Measurements from ENCODE around the gene TPSD1. TPM values are rescaled to one million over a fixed set of nuclear protein-coding genes. Genes with fewer than 3 reads are reported as not detected.

Gene TPSD1
- total and polyA plus RNA-seq, 9 of the 15 experiments (the other 6 are each of a cell fraction or from before 2014, with no cell fraction given): not detected

DNA sequence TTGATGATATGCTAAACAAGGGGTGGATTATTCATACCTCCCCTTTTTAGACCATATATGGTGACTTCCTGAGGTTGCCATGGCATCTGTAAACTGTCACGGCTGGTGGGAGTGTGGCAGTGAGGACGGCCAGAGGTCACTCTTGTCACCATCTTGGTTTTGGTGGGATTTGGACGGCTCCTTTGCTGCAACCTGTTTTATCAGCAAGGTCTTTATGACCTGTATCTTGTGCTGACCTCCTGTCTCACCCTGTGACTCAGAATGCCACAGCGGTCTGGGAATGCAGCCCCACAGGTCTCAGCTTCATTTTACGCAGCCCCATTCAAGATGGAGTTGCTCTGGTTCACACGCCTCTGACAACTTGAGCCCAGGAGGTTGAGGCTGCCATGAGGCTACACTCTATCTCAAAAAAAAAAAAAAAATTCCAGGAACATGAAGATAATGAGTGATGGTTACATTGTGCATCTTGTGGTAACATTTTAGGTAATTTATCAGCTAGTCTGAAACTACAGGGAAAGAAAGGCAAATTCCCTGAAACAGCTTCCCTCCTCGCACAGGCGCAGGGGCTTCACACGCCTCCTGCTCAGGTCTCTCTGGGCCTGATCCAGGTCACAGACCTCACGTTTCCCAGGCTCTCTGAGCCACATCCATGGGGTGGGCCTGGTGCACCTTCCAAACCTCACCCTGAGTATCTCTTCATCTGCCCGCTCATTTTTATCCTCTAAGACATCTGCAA lies 38.2 kb downstream of the TPSD1 start (continued):
- TF ChIP-seq CCNT2 (IDR thresholded peaks at IDR 0.05; ENCODE audit: borderline replicate concordance, extremely low read depth, insufficient read length, low read depth, low read length) (no peak), CBFA2T2 (conservative IDR thresholded peaks at IDR 0.05) (peak; percentile 27; the same call in 1 of the 2 replicates), ARNT (IDR thresholded peaks at IDR 0.05) (no peak), CREB1 (IDR thresholded peaks at IDR 0.05) (no peak), CREB1 (CRISPR knock-in tag; IDR thresholded peaks at IDR 0.05) (no peak), JUND (IDR thresholded peaks at IDR 0.05; ENCODE audit: borderline replicate concordance, low read depth, low read length) (peak; percentile 70), JUND (tag; IDR thresholded peaks at IDR 0.05; ENCODE audit: borderline replicate concordance, low read depth, low read length) (peak; percentile 85; the same call in 2 of the 3 replicates), MCM7 (IDR thresholded peaks at IDR 0.05) (no peak), EWSR1 (IDR thresholded peaks at IDR 0.05; ENCODE audit: borderline replicate concordance, low read depth, partially characterized antibody) (no peak), SETDB1 (IDR thresholded peaks at IDR 0.05; ENCODE audit: low read length) (no peak), ETV6 (IDR thresholded peaks at IDR 0.05; ENCODE audit: borderline replicate concordance in 1 of 2, low read depth in 2 of 2, low read length in 1 of 2) (no peak), ETV6 (CRISPR knock-in tag; IDR thresholded peaks at IDR 0.05; ENCODE audit: borderline replicate concordance) (no peak), TOE1 (IDR thresholded peaks at IDR 0.05; ENCODE audit: borderline replicate concordance) (no peak), TOE1 (CRISPR knock-in tag; IDR thresholded peaks at IDR 0.05; ENCODE audit: borderline replicate concordance, low read depth) (no peak), KLF10 (CRISPR knock-in tag; IDR thresholded peaks at IDR 0.05) (peak; percentile 85; the same call in 1 of the 2 replicates), SMAD4 (CRISPR knock-in tag; conservative IDR thresholded peaks at IDR 0.05) (peak; percentile 99)
- TF ChIP-seq, protein P1, sequence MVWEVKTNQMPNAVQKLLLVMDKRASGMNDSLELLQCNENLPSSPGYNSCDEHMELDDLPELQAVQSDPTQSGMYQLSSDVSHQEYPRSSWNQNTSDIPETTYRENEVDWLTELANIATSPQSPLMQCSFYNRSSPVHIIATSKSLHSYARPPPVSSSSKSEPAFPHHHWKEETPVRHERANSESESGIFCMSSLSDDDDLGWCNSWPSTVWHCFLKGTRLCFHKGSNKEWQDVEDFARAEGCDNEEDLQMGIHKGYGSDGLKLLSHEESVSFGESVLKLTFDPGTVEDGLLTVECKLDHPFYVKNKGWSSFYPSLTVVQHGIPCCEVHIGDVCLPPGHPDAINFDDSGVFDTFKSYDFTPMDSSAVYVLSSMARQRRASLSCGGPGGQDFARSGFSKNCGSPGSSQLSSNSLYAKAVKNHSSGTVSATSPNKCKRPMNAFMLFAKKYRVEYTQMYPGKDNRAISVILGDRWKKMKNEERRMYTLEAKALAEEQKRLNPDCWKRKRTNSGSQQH (CRISPR knock-in tag; IDR thresholded peaks at IDR 0.05): peak; percentile 97
- TF ChIP-seq, protein P2, sequence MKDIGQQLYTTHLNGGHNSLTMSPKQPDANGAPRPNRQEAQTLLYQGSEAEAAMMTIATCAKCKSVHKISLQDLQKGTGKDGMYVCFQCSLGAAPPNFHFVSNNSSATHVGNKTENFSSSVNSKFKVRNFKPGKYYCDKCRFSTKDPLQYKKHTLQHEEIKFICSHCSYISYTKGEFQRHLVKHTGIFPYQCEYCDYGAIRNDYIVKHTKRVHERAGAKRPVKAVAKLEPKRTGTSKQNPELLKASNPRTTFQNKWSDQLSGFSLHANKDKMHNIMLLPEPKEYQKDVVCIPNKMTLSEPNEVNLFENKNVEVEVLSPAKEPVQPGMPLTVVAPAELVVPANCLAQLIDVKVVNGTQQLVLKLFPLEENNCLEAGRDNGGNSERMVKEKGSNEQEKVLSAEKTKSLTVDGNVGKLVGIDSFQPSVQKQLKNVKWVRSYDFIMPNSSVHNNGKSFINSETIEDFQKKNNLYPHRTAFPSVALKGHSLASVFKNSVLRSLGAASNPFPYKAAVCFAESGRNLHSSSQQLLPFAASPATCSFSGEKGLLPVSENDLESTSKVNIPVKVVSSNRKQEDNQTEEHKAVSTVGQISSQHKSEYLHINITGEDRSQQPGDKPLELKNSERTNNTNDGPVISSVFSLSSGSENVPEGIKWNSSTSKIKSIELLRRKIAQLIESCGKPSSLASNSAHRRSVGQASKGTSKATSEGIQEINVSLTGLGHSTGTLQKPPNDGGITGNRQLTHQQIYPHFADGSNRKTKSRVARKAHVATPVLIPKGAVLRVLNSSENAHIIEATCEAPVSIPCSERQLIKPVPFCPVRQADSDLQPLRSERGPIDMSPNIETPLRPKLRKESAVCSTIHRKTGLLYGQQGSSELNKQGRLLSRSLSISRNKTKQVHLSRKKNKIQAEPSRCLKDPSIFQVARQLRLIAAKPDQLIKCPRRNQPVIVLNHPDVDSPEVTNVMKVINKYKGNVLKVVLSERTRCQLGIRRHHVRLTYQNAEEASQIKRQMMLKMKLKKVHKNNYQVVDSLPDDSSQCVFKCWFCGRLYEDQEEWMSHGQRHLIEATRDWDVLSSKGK (CRISPR knock-in tag; IDR thresholded peaks at IDR 0.05): no peak
- TF ChIP-seq, protein P3, sequence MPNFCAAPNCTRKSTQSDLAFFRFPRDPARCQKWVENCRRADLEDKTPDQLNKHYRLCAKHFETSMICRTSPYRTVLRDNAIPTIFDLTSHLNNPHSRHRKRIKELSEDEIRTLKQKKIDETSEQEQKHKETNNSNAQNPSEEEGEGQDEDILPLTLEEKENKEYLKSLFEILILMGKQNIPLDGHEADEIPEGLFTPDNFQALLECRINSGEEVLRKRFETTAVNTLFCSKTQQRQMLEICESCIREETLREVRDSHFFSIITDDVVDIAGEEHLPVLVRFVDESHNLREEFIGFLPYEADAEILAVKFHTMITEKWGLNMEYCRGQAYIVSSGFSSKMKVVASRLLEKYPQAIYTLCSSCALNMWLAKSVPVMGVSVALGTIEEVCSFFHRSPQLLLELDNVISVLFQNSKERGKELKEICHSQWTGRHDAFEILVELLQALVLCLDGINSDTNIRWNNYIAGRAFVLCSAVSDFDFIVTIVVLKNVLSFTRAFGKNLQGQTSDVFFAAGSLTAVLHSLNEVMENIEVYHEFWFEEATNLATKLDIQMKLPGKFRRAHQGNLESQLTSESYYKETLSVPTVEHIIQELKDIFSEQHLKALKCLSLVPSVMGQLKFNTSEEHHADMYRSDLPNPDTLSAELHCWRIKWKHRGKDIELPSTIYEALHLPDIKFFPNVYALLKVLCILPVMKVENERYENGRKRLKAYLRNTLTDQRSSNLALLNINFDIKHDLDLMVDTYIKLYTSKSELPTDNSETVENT (CRISPR knock-in tag; IDR thresholded peaks at IDR 0.05): no peak
- TF ChIP-seq, protein P4, sequence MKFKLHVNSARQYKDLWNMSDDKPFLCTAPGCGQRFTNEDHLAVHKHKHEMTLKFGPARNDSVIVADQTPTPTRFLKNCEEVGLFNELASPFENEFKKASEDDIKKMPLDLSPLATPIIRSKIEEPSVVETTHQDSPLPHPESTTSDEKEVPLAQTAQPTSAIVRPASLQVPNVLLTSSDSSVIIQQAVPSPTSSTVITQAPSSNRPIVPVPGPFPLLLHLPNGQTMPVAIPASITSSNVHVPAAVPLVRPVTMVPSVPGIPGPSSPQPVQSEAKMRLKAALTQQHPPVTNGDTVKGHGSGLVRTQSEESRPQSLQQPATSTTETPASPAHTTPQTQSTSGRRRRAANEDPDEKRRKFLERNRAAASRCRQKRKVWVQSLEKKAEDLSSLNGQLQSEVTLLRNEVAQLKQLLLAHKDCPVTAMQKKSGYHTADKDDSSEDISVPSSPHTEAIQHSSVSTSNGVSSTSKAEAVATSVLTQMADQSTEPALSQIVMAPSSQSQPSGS (CRISPR knock-in tag; IDR thresholded peaks at IDR 0.05): no peak
